HG03575 (cell line): ENCODE results near the gene DLGAP1.
A peak's percentile ranks its signal among the peaks of the same experiment; 100 is the strongest.

ENCODE experiments used
- ATAC-seq: cut with Tn5 transposase; IDR thresholded peaks from one replicate; pipeline ENCODE4 v1.9.1; 2021; ENCODE audit not compliant: unreplicated experiment, insufficient number of reproducible peaks, low FRiP score; ENCODE audit errors: extremely low read depth

DLGAP1 gene

DNA sequence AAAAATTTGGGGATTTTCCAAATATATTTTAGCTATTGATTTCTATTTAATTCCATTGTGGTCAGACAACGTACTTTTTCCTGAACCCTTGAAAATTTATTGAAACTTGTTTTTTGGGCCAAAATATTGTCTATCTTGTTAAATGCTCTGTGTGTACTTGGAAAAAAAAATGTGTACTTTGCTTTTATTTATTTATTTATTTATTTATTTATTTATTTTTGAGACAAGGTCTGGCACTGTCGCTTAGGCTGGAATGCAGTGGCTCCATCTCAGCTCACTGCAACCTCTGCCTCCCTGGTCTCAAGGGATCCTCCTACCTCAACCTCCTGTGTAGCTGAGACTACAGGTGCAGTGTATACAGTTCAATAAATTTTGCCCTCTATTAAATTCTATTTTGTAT is 910.6 kb downstream of the DLGAP1 start:
- ATAC-seq, result no peak

DNA sequence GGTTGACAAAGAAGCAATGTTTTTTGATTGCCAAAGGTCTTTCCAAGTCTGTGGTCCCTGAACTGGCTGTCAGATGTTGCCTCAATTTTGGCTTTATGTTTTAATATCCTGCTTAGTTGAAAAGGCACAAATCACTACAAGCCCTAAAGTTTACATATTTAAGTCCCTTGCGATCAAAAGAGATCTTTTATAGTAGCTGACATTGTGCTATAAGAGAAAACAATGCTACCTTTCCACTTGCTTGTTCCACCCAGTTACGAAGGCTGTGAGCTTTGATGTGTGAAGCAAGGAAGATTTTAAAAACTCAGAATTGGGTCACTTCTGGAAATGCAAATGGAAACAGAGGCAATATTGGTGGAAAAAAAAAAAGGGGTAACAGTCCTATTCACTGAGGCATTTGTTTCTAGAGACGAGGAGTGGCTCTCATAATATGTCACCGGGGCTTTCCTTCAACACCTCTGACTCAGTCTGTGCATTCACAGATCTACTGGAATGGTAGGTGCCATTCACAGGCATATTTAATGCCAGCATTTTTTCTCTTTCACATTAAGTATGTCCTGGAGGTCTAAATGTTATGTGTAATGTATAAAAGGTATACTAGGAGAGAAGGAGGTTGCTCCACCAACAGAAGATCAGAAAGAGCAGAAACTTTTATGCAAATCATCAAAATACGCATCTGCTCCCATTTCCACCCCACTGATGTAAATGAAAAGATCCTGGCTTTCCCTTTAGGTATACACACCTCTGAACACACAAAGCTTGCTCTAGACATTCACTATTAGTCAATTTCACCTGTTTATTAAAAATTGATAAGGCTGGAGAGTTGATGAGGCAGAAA is 913.3 kb downstream of the DLGAP1 start:
- ATAC-seq, result peak; percentile 39

GRCh38 chr18:3540805-3541548 is 914.1 kb downstream of the DLGAP1 start:
- no peak for ATAC-seq

DNA sequence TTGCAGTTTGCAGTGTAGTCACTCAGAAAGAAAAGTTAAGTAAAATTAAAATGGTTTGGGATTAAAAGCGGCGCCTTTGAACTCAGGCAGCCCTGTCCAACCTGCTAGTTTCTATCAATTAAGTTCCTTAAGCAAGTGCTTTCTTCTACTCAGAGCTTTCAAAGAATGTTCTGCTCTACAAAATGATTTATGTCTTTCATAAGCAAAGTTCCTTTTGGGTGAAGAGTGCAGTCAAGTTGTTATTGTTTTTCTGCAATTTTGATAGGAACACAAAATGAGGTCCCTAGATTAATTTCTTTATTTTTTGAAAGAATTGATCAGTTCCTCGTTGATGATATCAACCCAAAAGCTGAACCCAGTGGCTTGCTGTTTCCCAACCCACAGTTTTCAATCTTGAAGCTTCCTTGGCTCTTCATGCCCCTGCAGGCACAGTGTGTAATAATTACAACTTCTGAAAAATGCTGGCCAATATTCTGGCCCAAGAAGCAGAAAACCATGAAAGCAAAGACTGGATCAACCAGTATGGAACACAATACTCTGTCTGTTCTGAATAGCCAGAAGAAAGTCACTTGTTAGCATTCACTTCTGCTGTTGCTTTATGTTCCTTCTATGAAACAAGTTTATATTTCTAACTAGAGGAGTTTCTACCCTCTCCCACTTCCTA is 916.0 kb downstream of the DLGAP1 start:
- no peak for ATAC-seq

DNA sequence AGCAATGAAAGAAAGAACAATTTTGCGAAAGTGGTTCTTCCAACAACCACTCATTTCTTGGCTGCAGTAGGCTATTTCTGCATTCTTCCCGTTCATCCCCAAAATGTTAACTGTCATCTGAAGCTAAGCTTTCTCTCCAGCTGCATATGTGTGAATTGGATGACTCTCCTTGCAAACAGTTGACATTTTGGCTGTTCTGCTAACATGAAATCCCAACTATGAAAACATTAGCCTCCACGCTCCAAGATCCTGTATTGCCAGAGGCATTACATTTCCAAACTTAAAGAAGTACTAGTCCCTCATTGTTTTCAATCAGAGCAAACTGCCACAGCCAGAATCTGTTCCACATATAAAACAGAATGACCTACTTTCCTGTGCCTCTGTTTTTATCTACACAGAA is 916.7 kb downstream of the DLGAP1 start:
- ATAC-seq, result no peak

DNA sequence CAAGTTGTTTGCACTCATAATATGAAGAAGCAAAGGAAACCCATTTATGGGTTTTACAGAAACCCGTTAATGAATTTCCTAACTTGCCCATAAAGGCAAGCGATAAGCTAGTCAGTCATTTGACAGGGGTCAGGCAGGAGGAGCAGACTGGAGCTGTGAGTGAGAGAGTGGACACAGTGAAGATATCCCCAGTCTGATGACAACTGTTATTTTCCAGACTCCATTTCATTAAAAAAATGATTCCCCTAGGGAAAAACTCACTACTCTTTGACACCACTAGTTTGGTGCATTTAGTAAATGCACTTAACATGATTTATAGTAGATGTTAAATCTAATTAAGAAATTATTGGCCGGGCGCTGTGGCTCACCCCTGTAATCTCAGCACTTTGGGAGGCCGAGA is 924.3 kb downstream of the DLGAP1 start:
- ATAC-seq, result no peak

- no peak for ATAC-seq
Observed at GRCh38 chr18:3529601-3530000, 925.5 kb downstream of the DLGAP1 start.

GRCh38 chr18:3529077-3529476 is 926.0 kb downstream of the DLGAP1 start:
- no peak for ATAC-seq

GRCh38 chr18:3528231-3528630 is 926.9 kb downstream of the DLGAP1 start:
- ATAC-seq, result no peak

DNA sequence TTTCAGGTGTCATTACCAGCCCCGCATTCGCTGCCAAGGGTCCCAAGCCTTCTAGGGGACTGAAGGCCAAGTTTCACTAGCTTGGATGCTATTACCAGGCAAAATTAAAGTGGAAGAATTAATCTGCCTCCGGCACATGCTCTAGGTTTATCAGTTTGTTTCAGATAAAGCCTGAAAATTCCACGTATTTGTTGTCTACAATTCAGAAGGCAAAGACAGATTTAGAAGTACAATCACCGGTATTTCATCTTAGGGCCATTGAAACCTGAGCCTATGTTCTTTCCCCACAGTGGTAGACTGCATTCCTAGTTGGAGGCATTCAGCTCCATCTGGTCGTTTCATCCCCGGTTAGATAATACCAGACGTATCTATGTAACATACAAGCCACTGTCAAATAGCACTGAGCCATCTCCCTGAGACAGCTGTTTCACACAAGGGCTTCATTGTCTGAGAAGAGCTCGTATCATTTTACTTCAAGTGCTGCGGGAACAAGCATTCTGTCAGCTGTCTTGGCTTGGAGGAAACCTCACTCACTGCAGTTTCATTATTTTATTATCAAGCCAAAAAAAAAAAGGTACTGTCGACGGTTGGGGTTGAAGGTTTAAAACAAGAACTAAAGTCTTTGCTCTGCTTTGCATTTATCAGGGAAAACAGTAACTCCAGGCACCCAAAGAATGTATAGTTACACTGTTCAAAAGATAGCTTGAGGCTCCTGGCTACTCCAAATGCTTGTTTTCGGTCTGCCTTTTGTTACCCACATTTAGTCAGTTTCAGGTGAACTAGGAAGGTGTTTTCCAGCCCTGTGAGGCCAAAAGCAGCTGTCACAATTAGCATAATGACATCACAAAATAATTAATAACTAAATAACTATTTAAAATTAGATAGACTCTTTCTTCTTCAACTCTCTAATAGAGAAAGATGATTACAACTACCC is 928.4 kb downstream of the DLGAP1 start:
- ATAC-seq, result no peak

- no peak for ATAC-seq
Observed at GRCh38 chr18:3525870-3526420, 929.2 kb downstream of the DLGAP1 start.

- no peak for ATAC-seq
Observed at GRCh38 chr18:3524706-3525105, 930.4 kb downstream of the DLGAP1 start.

DNA sequence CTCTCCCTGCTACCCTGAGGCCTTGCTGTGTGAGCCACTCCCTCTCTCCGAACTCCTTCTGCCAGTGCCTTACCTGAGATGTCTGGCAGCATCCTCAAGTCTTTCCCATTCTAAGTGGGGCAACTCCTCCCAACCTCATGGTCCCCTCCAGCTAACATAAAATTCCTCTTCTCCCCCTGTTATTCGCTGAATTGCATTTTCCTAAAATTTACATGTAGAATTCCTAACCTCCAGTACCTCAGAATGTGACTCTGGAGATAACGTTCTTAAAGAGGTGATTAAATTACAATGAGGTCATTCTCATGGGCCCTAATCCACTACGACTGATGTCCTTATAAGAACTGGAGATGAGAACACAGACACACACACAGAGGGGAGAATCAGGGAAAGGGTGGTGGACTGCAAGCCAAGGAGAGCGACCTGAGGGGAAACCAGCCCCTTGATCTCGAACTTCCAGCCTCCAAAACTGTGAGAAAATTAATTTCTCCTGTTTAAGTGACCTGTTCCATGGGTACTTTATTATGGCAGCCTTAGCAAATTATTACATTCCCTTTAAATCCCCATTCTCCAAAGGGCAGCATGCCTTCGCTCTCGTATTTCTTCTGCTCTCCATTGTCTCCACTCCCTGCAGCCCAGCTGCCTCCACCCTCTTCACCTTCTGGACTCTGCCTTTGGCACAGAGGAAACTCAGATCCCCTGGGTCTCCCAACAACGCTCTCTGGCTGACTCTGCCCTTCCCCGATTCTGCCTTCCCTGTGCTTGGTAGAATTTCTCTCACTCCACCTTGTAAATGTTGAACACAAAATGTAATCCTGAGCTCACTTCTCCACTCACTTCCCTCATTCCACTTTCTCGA is 934.6 kb downstream of the DLGAP1 start:
- ATAC-seq, result no peak

GRCh38 chr18:3514312-3515216 is 940.5 kb downstream of the DLGAP1 start:
- ATAC-seq, result no peak

DNA sequence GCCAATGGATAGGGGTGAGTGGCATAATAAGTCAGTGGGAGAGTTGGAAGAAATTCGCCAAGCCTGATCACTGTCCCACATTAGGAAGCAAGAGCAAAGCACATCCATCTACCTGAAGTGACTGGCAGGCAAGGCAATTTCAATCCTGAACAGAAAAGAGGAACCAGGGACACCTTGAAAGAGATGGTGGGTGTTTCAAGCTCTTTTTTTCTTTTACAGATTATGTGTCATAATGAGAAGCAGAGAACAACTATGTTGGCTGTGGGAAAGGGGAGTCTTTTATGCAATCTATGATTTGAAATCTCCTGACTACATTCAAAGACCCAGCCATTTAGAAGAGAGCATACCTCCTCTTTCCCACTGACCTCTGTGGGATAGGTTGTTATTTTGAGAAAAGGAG is 941.6 kb downstream of the DLGAP1 start:
- ATAC-seq, result peak; percentile 59

- no peak for ATAC-seq
Observed at GRCh38 chr18:3511980-3512379, 943.1 kb downstream of the DLGAP1 start.

GRCh38 chr18:3510896-3511295 is 944.2 kb downstream of the DLGAP1 start:
- ATAC-seq, result no peak
